Neural cell (in vitro differentiated cells): ENCODE data around the gene NOSIP. TPM values are rescaled to one million over a fixed set of nuclear protein-coding genes. Genes with fewer than 3 reads are reported as not detected.
A peak's percentile ranks its signal among the peaks of the same experiment; 100 is the strongest.

Source experiments
- H2AFZ ChIP-seq: fragments of 200-600, 300-800 bp; sonication (generic), shearing (Covaris generic); 2 replicates; pipeline ENCODE4 v1.6.0; 2014; ENCODE audit warnings: low read depth, mild to moderate bottlenecking, antibody characterized with exemption, low read length, moderate library complexity
- H3F3A ChIP-seq: fragments of 200-600 bp; shearing (Covaris generic); 2 replicates; pipeline ENCODE4 v1.6.1; 2016; ENCODE audit warnings: mild to moderate bottlenecking, moderate library complexity, mixed read lengths, antibody characterized with exemption, low read length; ENCODE audit not compliant: insufficient read depth, poor library complexity, severe bottlenecking
- H3K27ac ChIP-seq: fragments of 200-600, 300-800 bp; sonication (generic), shearing (Covaris generic); 2 replicates; pipeline ENCODE4 v1.5.1; 2014; ENCODE audit warnings: mild to moderate bottlenecking, low read length, moderate library complexity
- H3K27me3 ChIP-seq: fragments of 300-800, 200-600 bp; sonication (generic), shearing (Covaris generic); 2 replicates; pipeline ENCODE4 v1.6.0; 2014; ENCODE audit warnings: mild to moderate bottlenecking, low read depth, low read length, moderate library complexity; ENCODE audit not compliant: insufficient read depth
- H3K36me3 ChIP-seq: fragments of 300-800, 200-600 bp; sonication (generic), shearing (Covaris generic); 2 replicates; pipeline ENCODE4 v1.5.1; 2014; ENCODE audit warnings: mild to moderate bottlenecking, antibody characterized with exemption, low read length, moderate library complexity; ENCODE audit not compliant: insufficient read depth
- H3K4me2 ChIP-seq: fragments of 300-800, 200-600 bp; sonication (generic), shearing (Covaris generic); 2 replicates; pipeline ENCODE4 v1.6.0; 2014; ENCODE audit warnings: mild to moderate bottlenecking, low read length
- H3K4me3 ChIP-seq: fragments of 300-800, 200-600 bp; sonication (generic), shearing (Covaris generic); 2 replicates; pipeline ENCODE4 v1.5.1; 2014; ENCODE audit warnings: mild to moderate bottlenecking, low read length, moderate library complexity
- H3K79me2 ChIP-seq: fragments of 200-600 bp; shearing (Covaris generic); replicated peaks from 2 replicates; pipeline ENCODE4 v1.6.0; 2014; ENCODE audit warnings: mild to moderate bottlenecking, low read length, moderate library complexity; ENCODE audit not compliant: insufficient read depth
- H3K9ac ChIP-seq: fragments of 300-800, 200-600 bp; sonication (generic), shearing (Covaris generic); 2 replicates; pipeline ENCODE4 v1.6.1; 2016; ENCODE audit warnings: mild to moderate bottlenecking, low read length, mixed read lengths
- H3K9me2 ChIP-seq: fragments of 200-600 bp; shearing (Covaris generic); 2 replicates; pipeline ENCODE4 v1.6.1; 2016; ENCODE audit warnings: mild to moderate bottlenecking, low read length, mixed read lengths; ENCODE audit not compliant: insufficient read depth
- H3K9me3 ChIP-seq: fragments of 200-600, 300-800 bp; sonication (generic), shearing (Covaris generic); 2 replicates; pipeline ENCODE4 v1.6.1; 2016; ENCODE audit warnings: mild to moderate bottlenecking, mixed run types, low read length, moderate library complexity, mixed read lengths
- H4K20me1 ChIP-seq: fragments of 200-600 bp; shearing (Covaris generic); 2 replicates; pipeline ENCODE4 v1.6.1; 2016; ENCODE audit warnings: mild to moderate bottlenecking, mixed run types; ENCODE audit not compliant: insufficient read depth
- CTCF ChIP-seq: fragments of 450-650 bp; IDR thresholded peaks from 2 replicates; pipeline ENCODE4 v1.5.1; 2014; ENCODE audit warnings: antibody characterized with exemption, mild to moderate bottlenecking, moderate library complexity; ENCODE audit not compliant: poor library complexity, severe bottlenecking
- EP300 ChIP-seq: fragments of 450-650 bp; conservative IDR thresholded peaks from 2 replicates; pipeline ENCODE4 v1.6.1; 2014; ENCODE audit warnings: antibody characterized with exemption, mild to moderate bottlenecking, moderate library complexity; ENCODE audit not compliant: poor library complexity, severe bottlenecking
- EZH2 ChIP-seq: fragments of 200-600, 300-800 bp; shearing (Covaris generic), sonication (generic); IDR thresholded peaks from 2 replicates; pipeline ENCODE4 v1.6.1; 2014; ENCODE audit warnings: antibody characterized with exemption, low read length, borderline replicate concordance, mild to moderate bottlenecking; ENCODE audit not compliant: insufficient read depth, poor library complexity, severe bottlenecking
- MXI1 ChIP-seq: fragments of 450-650 bp; conservative IDR thresholded peaks from 2 replicates; pipeline ENCODE4 v1.6.1; 2014; ENCODE audit warnings: antibody characterized with exemption, mild to moderate bottlenecking; ENCODE audit not compliant: poor library complexity, severe bottlenecking
- POLR2AphosphoS5 ChIP-seq: IDR thresholded peaks from 2 replicates; pipeline ENCODE4 v1.6.1; 2012
- RAD21 ChIP-seq: fragments of 450-650 bp; conservative IDR thresholded peaks from 2 replicates; pipeline ENCODE4 v1.6.1; 2014; ENCODE audit warnings: antibody characterized with exemption, mild to moderate bottlenecking, moderate library complexity
- REST ChIP-seq: IDR thresholded peaks from 2 replicates; pipeline ENCODE4 v1.6.1; 2012; ENCODE audit warnings: borderline replicate concordance
- SMC3 ChIP-seq: fragments of 450-650 bp; conservative IDR thresholded peaks from 2 replicates; pipeline ENCODE4 v1.6.1; 2014; ENCODE audit warnings: antibody characterized with exemption, mild to moderate bottlenecking, moderate library complexity; ENCODE audit not compliant: poor library complexity
- TAF1 ChIP-seq: IDR thresholded peaks from 2 replicates; pipeline ENCODE4 v1.6.1; 2012; ENCODE audit warnings: low read depth
- polyA plus RNA-seq: library from polyadenylated mRNA; depleted of rRNA; stranded (reverse); fragments of >200 nt; gene quantifications from 2 replicates; pipeline ENCODE4 v1.2.3, GENCODE V29; 2014

The NOSIP gene
- polyA plus RNA-seq, 1 donor from 2014 or later, result 129 TPM

GRCh38 chr19:49546825-49547565 lies 33.4 kb downstream of the NOSIP start:
- Histone ChIP-seq H2AFZ (no peak overlapping the region), H3K4me3 (no peak overlapping the region), H3K9me3 (no peaks in the 10 kb centered on the region), H4K20me1 (no peaks in the 10 kb centered on the region), H3K9ac (no peak overlapping the region), H3K27ac (no peak overlapping the region), H3K27me3 (no peaks in the 10 kb centered on the region), H3K4me2 (no peak overlapping the region), H3K79me2 (no peaks in the 10 kb centered on the region), H3F3A (no peaks in the 10 kb centered on the region), H3K36me3 (no peaks in the 10 kb centered on the region), H3K9me2 (no peaks in the 10 kb centered on the region)
- TF ChIP-seq EP300 (no peak), EZH2 (no peak), RAD21 (peak; percentile 90), CTCF (peak; percentile 93), SMC3 (peak; percentile 86), TAF1 (no peak), MXI1 (peak; percentile 84), REST (no peak)

GRCh38 chr19:49544154-49544553 lies 36.2 kb downstream of the NOSIP start:
- Histone ChIP-seq H3K27me3 (no peaks in the 10 kb centered on the region), H2AFZ (no peak overlapping the region), H3K4me3 (no peak overlapping the region), H3K36me3 (no peaks in the 10 kb centered on the region), H3K4me2 (no peak overlapping the region), H3K79me2 (no peaks in the 10 kb centered on the region), H3K9me3 (no peaks in the 10 kb centered on the region), H3K9ac (no peak overlapping the region), H3K9me2 (no peaks in the 10 kb centered on the region), H3K27ac (no peak overlapping the region), H3F3A (no peaks in the 10 kb centered on the region), H4K20me1 (no peaks in the 10 kb centered on the region)
- TF ChIP-seq POLR2AphosphoS5, result no peak
- no peak for TF ChIP-seq REST
- no peak for TF ChIP-seq CTCF
- TF ChIP-seq EP300, result no peak
- TF ChIP-seq TAF1, result no peak
- no peak for TF ChIP-seq MXI1
- TF ChIP-seq RAD21, result no peak
- no peak for TF ChIP-seq SMC3
- no peak for TF ChIP-seq EZH2
